ENCODE measurements around the gene GPRASP2. TPM values are rescaled to one million over a fixed set of nuclear protein-coding genes. Genes with fewer than 3 reads are reported as not detected.
"Not testable (repeated sequence)": the region's sequence is repeated elsewhere in the genome, so short reads cannot be mapped to it uniquely, and the experiment has no call there.

GPRASP2 gene
- total RNA-seq, 1 donor from 2014 or later = 6.8 TPM

- TF ChIP-seq, protein P1, sequence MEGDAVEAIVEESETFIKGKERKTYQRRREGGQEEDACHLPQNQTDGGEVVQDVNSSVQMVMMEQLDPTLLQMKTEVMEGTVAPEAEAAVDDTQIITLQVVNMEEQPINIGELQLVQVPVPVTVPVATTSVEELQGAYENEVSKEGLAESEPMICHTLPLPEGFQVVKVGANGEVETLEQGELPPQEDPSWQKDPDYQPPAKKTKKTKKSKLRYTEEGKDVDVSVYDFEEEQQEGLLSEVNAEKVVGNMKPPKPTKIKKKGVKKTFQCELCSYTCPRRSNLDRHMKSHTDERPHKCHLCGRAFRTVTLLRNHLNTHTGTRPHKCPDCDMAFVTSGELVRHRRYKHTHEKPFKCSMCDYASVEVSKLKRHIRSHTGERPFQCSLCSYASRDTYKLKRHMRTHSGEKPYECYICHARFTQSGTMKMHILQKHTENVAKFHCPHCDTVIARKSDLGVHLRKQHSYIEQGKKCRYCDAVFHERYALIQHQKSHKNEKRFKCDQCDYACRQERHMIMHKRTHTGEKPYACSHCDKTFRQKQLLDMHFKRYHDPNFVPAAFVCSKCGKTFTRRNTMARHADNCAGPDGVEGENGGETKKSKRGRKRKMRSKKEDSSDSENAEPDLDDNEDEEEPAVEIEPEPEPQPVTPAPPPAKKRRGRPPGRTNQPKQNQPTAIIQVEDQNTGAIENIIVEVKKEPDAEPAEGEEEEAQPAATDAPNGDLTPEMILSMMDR (conservative IDR thresholded peaks at IDR 0.05; ENCODE audit: low read depth, low read length) = no peak
- no peak for DNase-seq (ENCODE audit: low read depth)
- peak within 1 kb of the TSS; percentile 60 for H3K4me3 ChIP-seq (ENCODE audit: low read depth, low read length)
These were observed 8.3 kb downstream of the GPRASP2 start, which contains the start of gene GPRASP3 for GRCh38 chrX:102720237-102721168. Gene GPRASP3 (plus strand): TSS chrX:102720743. CDS start chrX:102748996, 28,253 bp downstream.

- peak overlapping the region; percentile 60 for H3K4me3 ChIP-seq (ENCODE audit: low read depth, low read length)
- not testable (repeated sequence) for DNase-seq (ENCODE audit: low read depth)
These were observed 8.9 kb downstream of the GPRASP2 start for GRCh38 chrX:102721169-102721506.

GRCh38 chrX:102723456-102723855, 11.2 kb downstream of the GPRASP2 start:
- H3K4me3 ChIP-seq (ENCODE audit: low read depth, low read length) = no peak overlapping the region
- no peak for DNase-seq (ENCODE audit: low read depth)
- TF ChIP-seq, protein P1 (conservative IDR thresholded peaks at IDR 0.05; ENCODE audit: low read depth, low read length) = no peak

DNA sequence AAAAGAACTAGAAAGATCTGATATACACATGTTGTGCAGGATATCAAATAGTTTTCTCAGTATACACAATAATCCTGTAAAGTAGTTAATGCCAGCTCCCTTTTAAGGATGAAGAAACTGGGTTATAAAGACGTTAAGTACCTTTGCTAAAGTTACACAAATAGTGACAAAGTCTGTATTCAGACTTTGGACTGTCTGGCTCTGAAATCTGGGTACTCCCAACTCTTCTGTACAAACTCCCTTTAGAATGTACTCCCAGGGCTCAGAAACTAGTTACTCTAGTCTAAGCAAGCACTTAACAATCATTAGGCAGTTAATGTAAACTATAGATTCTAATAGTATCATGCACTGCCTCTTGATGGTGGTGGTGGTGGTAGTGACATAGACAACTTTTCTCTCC, 15.5 kb downstream of the GPRASP2 start:
- H3K4me3 ChIP-seq (ENCODE audit: low read depth, low read length) = no peak overlapping the region
- DNase-seq (ENCODE audit: low read depth) = no peak
- TF ChIP-seq, protein P1 (conservative IDR thresholded peaks at IDR 0.05; ENCODE audit: low read depth, low read length) = no peak

DNA sequence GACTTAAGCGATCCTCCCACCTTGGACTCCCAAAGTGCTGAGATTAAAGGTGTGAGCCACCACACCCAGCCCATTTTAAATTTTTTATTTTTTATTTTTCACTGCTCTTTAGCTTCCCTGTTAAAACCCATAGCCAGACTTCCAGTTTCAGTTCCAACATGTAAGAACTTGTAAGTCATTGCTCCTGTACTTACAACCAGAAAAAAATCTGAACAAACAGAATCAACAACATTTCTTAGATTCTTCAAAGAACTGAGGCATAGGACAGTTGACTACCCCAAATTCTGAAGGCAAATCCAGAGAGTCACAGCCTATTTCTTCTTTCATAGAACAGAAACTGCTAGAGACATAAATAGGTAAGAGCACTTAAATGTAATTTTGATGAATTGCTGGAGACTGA, 16.4 kb downstream of the GPRASP2 start:
- TF ChIP-seq, protein P1 (conservative IDR thresholded peaks at IDR 0.05; ENCODE audit: low read depth, low read length) = no peak
- no peak overlapping the region for H3K4me3 ChIP-seq (ENCODE audit: low read depth, low read length)
- no peak for DNase-seq (ENCODE audit: low read depth)

GRCh38 chrX:102739657-102740056, 27.4 kb downstream of the GPRASP2 start:
- H3K4me3 ChIP-seq (ENCODE audit: low read depth, low read length) = no peak overlapping the region
- TF ChIP-seq, protein P1 (conservative IDR thresholded peaks at IDR 0.05; ENCODE audit: low read depth, low read length) = no peak
- no peak for DNase-seq (ENCODE audit: low read depth)

GRCh38 chrX:102744307-102744706, 32.1 kb downstream of the GPRASP2 start:
- TF ChIP-seq, protein P1 (conservative IDR thresholded peaks at IDR 0.05; ENCODE audit: low read depth, low read length) = no peak

More at GRCh38 chrX:102744307-102744706, 32.1 kb downstream of the GPRASP2 start:
- H3K4me3 ChIP-seq (ENCODE audit: low read depth, low read length) = no peak overlapping the region
- no peak for DNase-seq (ENCODE audit: low read depth)
